SK-N-SH treated with all-trans-retinoic acid at 6 μM for 48 hours (cell line): Measurements from ENCODE around the gene BRD4.

Source experiments
- ARNTL ChIP-seq: fragments of 450-650 bp; formaldehyde crosslinking; IDR thresholded peaks from 2 replicates; pipeline ENCODE4 v1.5.0; 2020; ENCODE audit warnings: low read depth, mild to moderate bottlenecking, moderate library complexity, borderline replicate concordance
- CSRNP3 ChIP-seq: fragments of 250-450 bp; sonication (Bioruptor Pico); IDR thresholded peaks from 2 replicates; pipeline ENCODE4 v1.5.1; 2021; ENCODE audit warnings: mild to moderate bottlenecking, moderate library complexity
- RARB ChIP-seq: fragments of 250-450 bp; sonication (Bioruptor Pico); IDR thresholded peaks from 2 replicates; pipeline ENCODE4 v1.8.0; 2021; ENCODE audit warnings: mild to moderate bottlenecking, moderate library complexity
- ZFP3 ChIP-seq: fragments of 250-450 bp; sonication (Bioruptor Pico); IDR thresholded peaks from 2 replicates; pipeline ENCODE4 v1.5.0; 2020; ENCODE audit warnings: mild to moderate bottlenecking, moderate library complexity
- TF ChIP-seq, protein P1 (sequence below): fragments of 250-450 bp; sonication (Bioruptor Pico); IDR thresholded peaks from 2 replicates; pipeline ENCODE4 v1.8.0; 2021; ENCODE audit warnings: low read depth, mild to moderate bottlenecking, moderate library complexity, borderline replicate concordance

GRCh38 chr19:15251010-15251748 is 81.2 kb downstream of the BRD4 start:
- TF ChIP-seq, protein P1, sequence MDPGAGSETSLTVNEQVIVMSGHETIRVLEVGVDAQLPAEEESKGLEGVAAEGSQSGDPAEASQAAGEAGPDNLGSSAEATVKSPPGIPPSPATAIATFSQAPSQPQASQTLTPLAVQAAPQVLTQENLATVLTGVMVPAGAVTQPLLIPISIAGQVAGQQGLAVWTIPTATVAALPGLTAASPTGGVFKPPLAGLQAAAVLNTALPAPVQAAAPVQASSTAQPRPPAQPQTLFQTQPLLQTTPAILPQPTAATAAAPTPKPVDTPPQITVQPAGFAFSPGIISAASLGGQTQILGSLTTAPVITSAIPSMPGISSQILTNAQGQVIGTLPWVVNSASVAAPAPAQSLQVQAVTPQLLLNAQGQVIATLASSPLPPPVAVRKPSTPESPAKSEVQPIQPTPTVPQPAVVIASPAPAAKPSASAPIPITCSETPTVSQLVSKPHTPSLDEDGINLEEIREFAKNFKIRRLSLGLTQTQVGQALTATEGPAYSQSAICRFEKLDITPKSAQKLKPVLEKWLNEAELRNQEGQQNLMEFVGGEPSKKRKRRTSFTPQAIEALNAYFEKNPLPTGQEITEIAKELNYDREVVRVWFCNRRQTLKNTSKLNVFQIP (CRISPR knock-in tag) = no peak
- TF ChIP-seq CSRNP3 (CRISPR knock-in tag) = no peak
- no peak for TF ChIP-seq RARB (CRISPR knock-in tag)
- TF ChIP-seq ZFP3 (CRISPR knock-in tag) = no peak
- no peak for TF ChIP-seq ARNTL
